ENCODE results near the gene AURKB.
"Not testable (repeated sequence)": the region's sequence is repeated elsewhere in the genome, so short reads cannot be mapped to it uniquely, and the experiment has no call there.

AURKB gene

GRCh38 chr17:8187517-8188262, 22.7 kb downstream of the AURKB start:
- peak in 1 of 2 experiments; percentile 82 for DNase-seq

DNA sequence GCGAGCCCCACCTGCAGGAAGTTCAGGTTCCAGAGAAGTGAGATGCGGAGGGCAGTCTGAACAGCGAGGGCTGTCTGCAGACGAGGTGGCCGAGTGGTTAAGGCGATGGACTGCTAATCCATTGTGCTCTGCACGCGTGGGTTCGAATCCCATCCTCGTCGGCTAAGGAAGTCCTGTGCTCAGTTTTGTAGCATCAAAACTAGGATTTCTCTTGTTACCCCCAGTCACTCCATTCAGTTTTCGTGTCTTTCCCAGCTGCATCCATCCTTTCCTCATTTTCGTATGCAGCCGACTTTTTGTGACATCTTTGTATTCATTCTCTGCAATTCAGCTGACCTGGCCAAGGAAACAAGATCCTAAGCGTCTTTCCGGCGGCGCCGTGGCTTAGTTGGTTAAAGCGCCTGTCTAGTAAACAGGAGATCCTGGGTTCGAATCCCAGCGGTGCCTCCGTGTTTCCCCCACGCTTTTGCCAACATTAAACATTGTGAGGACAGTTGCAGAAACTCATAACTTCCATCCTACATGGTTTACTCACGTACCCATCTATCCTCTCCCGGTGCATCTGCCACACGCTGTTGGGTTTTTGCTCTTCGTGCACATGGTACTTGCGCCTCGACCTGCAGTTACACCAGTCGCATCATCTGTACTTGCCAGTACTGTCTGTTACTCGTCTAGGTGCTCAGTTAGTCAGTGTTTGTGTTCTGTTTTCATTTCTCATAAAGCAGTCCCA, 23.4 kb downstream of the AURKB start:
- peak; percentile 63 to 91 for DNase-seq

DNA sequence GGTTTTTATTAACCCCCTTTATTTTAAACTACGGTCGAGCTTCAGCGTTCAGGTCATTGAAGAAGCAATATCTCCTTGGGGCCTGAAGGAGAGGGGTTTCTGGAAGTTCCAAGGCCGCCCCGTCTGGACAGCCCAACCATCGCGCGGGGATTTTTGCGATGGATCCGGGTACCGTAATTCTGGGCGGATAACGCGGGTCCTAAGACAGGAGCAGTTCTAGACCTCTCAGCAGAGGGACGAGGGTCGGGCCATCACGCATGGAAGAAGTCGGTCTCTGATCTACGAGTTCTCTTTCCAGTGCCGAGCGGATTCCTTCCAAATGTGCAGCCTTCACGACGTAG, 24.0 kb downstream of the AURKB start:
- no peak for DNase-seq

GRCh38 chr17:8185582-8186445, 24.6 kb downstream of the AURKB start:
- DNase-seq: peak in 1 of 2 experiments; percentile 34

GRCh38 chr17:8176998-8177731, 33.2 kb downstream of the AURKB start:
- DNase-seq: no peak

GRCh38 chr17:8176197-8176940, 34.0 kb downstream of the AURKB start, which contains the start of gene TMEM107:
Gene TMEM107, minus strand, starts transcription at chr17:8176380. Its CDS starts 94 bp downstream, at chr17:8176286.
- peak in 1 of 2 experiments; percentile 29 for DNase-seq

- DNase-seq: no peak
Measured at GRCh38 chr17:8175795-8176196, 34.6 kb downstream of the AURKB start.

DNA sequence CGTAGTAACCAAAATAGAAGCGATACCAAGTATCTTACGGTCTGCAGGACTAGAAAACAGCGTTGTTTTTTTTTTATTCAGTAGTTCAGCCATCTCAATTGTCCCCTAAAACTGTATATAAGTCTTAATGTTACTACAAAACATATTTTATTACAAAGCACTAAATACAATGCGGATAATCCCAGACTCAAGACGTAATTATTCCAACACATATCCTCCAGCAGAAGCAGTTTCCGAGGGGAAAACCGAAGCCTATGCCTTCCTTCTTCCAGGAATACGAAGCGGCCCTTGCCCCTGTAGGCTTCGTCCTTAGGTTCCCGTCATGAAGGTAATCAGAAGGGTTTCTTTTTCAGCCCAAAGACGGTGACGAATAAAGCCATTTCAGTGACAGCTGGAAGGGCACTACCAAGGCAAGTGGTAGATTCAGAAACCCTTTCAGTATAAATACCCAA, 36.5 kb downstream of the AURKB start:
- no peak for DNase-seq

DNA sequence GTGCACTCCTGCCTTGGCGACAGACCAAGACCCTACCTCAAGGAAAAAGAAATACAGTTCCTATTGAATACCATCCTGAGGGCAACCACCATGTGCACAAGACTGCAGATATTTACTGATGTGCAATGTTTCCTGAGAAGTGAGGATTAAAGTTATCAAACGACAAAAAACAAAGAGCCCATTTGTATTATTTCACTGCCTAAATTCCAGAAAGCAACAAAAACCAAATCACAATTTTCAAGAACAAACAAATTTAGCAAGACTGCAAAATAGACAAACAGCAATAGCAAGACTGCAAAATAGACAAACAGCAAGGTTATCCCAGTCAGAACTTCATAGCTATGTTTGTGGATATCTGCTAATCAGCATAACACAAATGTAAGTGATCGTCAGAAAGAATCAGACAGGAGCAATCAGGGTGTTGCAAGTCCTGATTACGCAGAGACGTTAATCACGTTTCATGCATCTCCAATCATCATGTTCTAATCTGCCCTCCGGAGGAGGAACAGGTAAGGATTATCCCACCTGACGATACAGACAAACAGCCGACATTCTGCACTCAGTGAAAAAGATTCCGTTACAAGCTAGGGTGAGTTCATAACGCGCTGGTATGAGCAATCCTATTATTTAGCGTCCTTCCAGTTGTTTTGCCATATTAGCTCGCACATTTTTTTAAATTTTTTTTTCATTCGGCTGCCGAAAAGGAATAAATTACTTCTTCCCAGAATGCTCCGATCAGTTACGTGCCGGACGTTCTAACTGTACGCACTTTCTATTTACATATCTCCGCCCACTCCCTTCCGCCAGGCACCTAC, 37.1 kb downstream of the AURKB start:
- DNase-seq: peak; percentile 90 to 92

DNA sequence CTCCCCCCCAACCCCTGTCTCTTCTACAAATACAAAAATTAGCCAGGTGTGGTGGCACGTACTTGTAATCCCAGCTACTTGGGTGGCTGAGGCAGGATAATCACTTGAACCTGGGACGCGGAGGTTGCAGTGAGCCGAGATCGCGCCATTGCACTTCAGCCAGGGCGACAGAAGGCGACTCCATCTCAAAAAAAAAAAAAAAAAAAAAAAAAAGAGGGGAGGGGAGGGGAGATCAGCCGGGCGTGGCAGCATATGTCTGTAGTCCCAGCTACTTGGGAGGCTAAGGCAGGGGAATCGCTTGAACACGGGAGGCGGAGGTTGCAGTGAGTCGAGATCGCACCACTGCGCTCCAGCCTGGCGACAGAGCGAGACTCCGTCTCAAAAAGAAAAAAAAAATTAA, 40.2 kb downstream of the AURKB start:
- not testable (repeated sequence) for DNase-seq

GRCh38 chr17:8167526-8167925, 42.8 kb downstream of the AURKB start:
- no peak for DNase-seq

- no peak for DNase-seq
Measured at GRCh38 chr17:8166731-8167130, 43.6 kb downstream of the AURKB start.

DNA sequence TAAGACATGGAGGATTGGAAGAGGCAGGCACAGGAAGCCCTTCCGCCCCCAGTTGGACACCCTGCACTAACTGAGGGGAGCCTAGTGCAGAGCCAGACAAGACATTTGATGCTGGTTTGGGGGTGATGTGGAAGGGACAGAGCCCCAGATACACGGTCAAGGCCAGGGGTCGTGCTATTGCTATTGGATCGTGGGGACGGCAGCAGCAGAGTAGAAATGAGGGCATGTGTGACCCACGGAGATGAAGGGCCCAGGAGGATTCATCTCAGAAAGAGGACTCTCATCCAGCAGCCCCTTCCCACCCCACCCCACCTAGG, 45.6 kb downstream of the AURKB start:
- no peak for DNase-seq

DNA sequence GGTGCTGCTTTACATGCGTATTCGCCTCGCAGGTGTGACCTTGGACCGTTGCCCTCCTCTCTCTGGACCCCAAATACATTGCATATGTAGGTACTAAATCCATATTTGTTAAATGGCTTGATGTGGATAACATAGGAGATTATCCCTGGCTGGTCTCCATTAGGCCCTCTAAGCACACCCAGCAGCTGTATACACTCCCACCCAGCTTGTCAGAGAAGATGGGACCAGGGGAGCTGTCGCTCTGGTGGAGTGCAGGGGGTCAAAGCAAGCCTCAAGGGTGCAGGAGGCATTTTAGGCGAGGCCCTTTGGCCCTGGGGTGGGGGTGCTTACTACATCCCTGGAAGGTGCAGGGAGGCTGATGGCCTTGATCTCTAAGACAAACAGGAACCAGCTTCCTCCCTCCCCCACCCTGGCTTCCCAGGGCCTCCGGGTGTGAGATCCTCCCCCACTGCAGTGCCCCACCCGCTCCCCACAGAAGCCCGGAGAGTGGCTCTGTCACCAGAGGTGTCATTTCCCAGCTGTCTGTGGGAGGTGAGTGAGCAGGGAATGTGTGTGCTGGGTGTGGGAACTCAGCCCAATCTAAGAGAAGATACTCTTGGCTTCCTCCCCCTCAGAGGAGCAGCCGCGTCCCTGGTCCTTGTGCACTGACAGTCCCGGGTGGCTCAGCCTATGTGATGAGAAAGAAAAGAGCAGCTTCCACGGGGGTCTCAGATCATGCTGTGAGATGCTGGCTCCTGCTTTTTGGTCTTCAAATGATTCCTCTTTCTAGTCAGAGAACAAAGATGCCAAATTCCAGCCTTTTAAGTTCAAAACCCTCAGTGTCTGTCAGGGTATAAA, 46.2 kb downstream of the AURKB start:
- DNase-seq: no peak

DNA sequence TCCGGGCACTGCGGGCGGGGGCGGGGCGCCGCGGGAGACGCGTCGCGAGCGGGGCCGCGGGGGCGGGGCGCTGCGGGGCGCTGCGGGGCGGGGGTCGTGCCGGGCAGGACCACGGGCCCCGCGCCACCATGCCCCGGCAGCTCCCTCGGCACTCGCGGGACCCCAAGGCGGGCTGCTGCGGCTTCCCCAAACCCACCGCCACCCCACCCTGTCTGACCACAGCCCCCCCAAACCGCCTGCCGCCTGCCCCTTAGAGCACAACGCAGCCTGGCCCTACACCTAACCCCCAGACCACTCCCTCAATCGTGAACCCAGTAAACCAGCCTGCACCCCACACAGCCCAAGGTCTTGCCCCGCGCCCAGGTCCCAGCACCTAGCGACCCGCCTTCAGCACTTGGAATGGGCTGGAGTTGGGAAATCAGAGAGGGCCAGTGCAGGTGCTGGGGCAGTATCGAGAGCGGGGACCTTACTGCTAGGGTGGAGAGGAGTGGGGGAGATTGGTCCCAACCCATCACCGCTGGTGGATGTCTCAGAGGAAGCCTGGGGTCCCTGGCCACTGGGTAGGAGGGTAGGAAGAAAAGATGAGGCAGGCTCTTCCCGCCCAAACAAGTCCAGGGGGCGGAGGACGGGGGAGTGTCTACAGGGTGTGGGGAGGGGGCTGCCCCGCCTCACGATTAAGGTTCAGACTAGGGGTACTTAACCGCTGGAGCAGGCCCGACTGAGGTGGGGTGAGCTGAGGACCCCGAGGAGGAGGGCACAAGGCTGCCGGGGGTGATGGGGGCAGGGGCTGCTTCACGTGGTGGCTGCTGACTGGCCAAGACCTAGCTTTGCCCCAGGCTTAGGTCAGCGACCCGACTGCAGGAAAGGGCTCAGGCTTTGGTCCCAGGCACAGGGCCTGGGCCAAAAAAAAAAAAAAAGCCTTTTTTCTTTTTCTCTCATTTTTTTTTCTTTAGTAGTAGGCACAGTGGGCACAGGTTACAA, 47.1 kb downstream of the AURKB start:
- no peak for DNase-seq

GRCh38 chr17:8162233-8162996, 48.0 kb downstream of the AURKB start, which contains the start of gene VAMP2:
Gene VAMP2, minus strand, starts transcription at chr17:8162948. Its CDS starts 69 bp downstream, at chr17:8162879.
- DNase-seq: peak in 1 of 2 experiments; percentile 25

DNA sequence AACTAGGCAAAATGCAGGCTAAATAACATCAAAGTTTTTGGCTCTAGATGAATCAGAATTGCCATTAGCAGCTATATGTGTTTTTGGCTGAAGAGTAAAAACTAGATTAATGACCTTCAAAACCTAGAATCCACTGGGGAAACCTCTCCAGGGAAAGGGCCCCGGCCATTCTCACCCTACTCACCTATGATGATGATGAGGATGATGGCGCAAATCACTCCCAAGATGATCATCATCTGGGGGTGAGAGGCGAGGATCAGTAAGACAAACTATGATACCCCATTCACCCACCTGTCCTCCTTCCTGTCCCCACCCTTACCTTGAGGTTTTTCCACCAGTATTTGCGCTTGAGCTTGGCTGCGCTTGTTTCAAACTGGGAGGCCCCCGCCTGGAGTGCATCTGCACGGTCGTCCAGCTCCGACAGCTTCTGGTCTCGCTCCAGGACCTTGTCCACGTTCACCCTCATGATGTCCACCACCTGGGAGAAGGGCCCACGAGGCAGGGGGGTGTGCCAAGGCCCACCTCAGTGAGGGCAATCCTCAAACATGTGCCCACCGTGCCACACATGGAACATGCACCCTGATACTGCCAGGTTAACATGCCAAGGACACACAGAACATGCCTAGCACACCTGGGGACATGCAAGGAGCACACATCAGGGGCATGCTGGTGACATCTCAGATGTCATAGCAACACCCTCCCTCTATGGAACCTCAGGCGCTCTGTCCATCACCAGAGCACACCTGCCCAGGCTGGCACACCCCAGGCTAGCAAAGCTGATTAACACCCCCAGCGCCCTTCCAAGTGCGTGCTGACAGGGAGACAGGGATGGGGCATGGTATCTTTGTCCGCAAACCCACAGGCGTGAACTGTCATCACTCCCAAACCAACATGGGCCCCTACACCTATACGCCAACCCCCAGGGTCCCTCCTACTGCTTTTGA, 48.8 kb downstream of the AURKB start:
- no peak for DNase-seq

Measured in cerebellar nuclear complex (tissue), 1 donor.